Renal pelvis (tissue), 4 donors: Measurements from ENCODE around the gene COL4A6. TPM values are rescaled to one million over a fixed set of nuclear protein-coding genes. Genes with fewer than 3 reads are reported as not detected.
A peak's percentile ranks its signal among the peaks of the same experiment; 100 is the strongest.

ENCODE experiments used
- DNase-seq: peaks from one replicate; pipeline ENCODE4 v3.0.0-alpha.2; 2013
- polyA plus RNA-seq, 3 donors: library from polyadenylated mRNA; unstranded; fragments of 120-200 nt; gene quantifications; one replicate each; pipeline ENCODE4 v1.2.1, GENCODE V29; 2013; ENCODE audit not compliant: insufficient read length in 3 of 3

The COL4A6 gene
- polyA plus RNA-seq, 3 donors: 13.6 to 18.6 (median 15.5) TPM

DNA sequence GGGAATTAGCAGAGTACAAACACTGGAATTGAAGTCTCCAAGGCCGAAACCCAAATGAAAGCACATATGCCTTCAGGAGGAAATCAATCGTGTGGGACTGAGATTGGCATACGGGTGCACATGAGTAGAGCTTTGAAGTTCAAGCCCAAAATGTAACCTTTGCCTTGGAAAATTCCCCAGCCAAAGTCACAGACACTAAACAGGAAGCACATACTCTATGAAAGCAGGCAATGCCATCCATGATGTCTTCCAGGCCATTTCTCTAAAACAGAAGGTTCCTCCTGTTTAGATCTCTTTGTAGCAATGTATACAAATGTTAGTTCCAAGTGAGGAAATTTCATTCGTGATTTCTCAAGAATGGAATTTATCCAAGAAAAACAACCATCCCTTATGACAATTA is 162.5 kb downstream of the COL4A6 start:
- DNase-seq: no peak

DNA sequence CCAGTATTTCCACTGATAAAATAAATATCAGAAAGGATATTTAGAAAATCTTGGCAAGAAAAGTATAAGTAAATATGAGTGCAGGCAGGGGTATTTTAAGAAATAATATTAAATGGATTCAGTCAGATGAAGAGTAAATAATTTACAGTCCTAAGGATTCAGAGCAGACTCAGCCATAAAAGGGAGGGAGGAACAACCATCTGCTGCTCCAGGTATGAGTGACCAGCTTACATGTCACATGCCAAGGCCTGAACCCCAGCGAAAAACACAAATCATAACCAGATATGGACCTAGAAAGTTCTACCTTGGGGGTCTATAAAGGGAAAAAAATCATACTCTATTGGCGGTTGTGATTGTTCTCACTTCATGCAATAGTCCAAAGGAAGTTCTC is 166.8 kb downstream of the COL4A6 start:
- no peak for DNase-seq

DNA sequence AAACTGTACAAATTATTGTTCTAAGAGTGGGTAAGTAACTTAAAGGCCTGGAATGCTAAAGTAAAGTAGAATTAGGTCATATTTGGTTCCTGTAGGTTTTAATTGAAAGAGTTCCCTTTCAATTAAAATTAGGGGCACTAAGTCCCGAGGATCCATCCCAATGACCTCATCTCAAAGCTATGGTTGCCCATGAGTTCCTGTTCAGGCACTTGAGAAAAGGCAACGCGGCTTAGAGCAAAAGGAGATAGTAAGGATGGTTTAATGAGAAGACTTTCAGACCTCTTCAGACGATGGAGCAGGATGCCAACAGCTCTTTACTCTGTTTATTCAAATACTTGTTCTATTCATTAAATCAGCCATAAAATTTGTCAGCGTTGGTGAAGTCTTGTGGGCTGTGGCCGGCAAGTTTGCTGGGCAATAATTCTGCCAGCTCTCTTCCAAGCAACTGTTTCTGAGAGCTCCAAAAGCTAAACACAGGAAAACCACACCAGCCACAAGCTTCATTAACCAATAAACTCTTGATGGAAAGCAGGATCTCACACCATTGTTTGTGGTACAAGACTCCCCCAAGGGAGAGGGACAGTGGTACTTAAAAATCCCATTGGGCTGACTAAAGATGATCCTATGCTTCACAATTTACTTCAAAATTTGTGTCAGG is 167.4 kb downstream of the COL4A6 start:
- DNase-seq: no peak

DNA sequence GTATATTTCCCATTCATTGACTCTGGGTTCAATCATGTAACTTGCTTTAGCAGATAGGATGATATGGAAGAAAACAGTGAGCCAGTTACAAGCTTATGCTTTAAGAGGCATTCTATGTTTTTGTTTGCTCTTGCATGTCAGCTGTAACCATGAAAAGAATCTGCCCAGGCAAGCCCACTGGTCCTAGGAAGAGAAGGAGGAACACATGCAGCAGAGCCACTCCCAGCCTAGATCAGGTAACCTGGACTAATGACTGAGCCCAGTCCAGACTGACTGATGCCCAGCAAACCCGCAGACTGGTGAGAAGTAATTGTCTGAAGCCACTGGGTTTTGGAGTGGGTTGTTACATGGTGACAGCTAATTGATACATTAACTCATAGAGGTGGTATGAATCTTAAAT is 167.9 kb downstream of the COL4A6 start:
- no peak for DNase-seq

DNA sequence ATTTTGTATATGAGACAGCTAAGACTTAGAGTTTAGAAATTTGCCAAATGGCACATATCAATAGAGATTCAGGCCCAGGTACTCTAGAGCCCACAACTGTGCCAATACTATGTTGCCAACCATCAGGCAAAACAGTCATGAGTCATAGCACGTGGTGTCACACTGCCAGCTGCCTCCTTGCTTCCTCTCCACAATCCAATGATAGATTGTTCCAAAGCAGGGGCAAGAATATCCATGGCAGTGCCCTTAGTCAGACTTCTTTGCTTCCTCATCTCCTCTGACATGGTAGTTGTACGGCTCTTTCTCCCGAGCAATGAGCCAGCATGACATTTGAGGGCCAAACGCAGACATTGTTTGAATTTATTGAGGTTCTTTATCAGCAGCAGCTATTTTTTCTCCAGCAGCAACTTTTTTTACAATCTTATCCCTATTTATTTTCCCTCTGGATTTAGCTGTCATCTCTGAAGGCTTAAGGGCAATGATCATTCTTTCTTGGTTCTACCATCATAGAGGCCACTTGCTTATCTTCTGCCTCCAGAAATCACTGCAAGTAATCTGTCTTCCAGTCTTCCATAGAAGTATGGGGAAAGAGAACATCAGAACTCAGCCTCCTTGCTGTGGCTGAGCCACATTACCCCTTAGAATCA is 169.7 kb downstream of the COL4A6 start:
- DNase-seq: no peak

DNA sequence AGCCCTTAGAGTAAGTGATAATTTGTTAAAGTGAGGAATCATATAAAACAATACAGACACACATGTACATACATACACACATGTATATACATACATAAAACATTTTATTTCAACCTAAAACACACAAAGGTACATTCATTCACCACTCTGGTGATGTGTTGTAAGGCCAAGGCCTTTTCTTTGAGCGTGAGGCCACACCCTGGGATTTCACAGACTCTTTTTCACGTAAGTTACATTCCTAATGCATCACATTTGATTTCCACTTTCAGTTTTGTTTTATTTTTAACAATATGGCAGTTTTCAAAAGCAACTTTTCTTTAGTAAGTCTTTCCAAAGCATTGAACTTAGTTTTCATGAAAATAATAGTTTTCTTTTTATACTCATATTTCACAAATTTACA is 170.7 kb downstream of the COL4A6 start:
- DNase-seq: no peak

DNA sequence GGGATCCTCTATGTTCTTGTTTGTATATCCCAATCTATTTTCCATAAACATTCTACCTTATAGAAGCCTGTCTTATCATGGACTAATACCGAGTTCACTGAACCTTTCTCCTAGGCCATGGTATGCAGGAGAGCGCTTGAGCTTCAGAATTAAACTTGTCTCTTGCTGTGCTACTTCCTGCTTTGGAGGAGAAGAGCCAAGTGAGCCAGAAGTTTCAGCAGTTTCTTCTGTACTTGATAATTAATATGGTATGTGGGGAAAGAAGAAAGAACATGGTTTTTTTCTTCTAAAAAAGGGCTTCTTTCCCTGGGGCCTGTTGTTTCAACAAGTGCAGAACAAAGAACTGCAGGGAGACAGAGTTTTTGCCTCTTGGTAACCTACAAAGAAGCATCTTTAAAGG is 173.8 kb downstream of the COL4A6 start:
- DNase-seq: no peak

DNA sequence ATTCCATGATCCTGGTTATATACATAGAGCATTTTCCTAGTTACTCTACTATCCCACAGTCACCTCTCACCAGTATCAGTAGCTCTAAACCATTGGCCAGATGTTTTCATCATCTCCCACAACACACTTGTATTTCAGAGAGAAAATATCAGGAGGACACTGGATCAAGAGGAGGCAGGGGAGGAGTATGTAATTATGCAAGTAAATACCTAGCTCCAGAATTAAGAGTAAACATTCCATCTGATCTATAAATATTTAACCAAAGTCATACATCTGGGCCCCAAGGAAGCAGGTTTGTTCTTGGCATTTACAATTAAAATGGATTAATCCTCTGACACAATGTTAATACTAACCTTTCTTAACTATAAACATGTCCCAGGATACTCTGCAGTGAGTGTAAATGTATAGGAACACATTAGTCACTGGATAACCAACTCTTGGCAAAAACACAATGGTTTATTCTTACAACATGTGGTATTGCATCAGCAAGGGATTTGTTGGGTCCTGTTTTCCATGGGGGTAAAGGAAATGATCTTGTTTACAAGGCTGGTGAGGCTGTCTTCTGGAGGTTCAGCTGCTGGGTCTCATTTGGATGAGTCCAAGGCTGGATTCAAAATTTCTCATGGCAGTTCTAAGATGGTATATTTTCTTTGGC is 176.5 kb downstream of the COL4A6 start:
- DNase-seq: no peak

DNA sequence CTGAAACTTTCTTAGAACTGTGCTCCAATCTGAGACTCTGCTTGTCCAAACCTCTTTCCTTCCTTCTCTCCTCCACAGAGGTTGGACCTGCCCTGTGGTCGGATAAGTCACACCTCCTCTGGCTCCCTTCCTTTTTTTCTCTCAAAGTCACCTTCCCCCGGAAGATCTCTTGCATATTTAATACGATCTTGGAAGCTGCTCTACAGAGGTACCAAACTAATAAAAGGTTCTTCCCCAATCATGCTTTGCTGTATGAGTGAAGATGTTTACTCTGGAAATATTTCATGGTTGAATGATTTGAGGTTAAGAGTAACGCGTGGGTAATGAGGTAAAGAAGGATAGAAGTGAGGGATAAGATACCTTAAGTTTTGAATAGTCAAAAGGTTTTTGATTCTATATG is 180.7 kb downstream of the COL4A6 start:
- DNase-seq: no peak

DNA sequence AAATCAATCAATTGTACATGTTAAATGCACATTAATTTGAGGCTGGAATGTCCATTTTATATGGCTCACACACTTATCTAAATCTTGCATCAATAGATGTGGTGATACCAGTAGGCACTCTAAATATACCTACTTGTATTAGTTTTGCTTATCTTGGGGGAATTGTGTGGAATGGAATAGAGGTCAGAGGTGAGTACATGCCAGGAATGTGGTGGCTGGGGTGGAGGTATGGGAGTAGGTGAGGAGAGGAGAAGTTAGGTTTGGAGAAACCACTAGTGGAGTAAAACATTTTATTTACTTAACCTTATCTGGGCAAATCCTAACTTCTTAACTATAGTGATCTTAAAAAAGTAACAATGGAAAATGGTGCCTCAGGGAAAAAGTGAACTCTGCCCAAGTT is 183.6 kb downstream of the COL4A6 start:
- no peak for DNase-seq

DNA sequence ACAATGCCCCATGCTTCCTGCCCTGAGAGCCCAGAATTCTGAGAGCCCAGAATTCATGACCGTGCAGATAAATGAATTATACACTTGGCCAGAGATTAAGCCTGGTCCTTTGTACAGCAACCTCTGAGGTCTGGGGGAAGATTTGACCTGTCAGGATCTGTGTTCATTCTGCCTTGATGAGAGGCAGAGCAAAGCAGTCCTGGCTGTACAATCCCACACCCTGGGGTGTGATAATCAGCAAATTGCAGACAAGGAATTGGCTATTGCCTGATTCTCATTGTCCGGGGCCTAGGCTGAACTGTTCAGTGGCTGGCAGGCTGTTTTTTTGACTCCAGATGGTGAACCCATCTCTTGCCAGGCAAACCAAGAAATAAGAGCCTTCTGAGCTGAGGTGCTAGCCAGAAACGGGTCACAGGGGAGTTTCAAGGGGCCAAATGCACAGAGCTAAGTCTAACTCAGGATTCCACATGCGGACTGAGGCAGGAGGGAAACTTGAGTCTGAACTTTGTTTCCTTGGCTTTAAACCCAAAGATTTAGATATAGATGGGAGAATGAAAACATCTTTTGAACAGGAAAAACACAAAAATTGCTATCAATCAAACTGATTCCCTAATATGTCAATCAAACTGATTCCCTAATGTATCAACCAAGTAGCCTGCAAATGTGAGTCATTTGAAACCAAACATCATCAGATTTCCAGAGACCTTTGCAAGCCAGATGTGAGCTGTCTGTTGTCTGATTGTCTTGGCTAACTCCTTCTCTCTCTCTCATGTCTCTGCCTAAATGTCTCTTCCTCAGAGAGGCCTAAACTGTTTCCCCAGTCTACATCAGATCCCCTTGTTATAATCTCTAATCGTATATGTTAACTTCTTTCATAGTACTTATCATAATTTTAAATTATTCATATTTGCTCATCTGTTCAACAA is 187.3 kb downstream of the COL4A6 start:
- no peak for DNase-seq

DNA sequence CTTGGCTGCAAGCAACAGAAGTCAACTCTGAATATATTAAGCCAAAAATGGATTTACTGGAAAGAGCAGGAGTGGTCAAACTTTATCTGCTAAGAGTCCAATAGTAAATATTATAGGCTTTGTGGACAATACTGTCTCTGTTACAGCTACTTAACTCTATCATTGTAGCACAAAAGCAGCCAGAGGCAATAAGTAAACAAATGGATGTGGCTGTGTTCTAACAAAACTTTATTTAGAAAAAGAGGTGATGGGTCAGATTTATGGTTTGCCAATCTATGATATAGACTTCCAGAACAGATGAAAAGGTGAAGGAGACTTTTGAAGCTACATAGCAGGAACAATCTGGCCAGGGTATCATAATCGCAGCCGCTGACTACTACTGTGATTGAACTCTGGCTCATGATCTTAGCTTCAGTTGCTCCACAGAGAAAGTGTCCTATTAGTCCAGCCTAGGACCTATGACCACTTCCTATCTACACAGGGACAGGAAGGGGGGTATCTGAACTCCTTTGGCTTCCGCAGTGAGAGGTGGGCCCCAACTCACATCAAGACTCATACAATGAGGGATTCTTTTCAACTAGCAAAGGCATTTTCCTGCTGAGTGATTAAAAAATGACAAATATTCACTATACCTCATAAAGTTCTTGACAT is 191.8 kb downstream of the COL4A6 start:
- DNase-seq: no peak

DNA sequence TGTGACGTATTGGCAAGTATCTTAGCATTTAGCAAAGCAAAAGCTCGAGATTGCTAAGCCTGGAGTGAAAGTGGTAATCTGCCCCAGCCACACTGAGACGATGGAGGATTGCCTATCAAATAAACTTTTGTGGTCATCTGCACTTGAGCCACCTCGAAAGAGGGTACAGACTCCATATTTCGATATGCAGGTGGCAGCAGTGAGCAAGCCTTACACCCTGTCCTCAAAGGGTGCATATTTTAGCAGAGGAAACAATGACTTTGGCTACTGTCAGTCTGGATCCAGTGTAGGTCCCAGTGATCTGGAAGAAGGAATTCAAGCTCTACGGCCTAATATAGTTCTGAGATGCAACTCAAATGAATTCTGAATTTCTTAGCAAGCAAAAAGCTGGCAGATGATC is 192.8 kb downstream of the COL4A6 start:
- no peak for DNase-seq

DNA sequence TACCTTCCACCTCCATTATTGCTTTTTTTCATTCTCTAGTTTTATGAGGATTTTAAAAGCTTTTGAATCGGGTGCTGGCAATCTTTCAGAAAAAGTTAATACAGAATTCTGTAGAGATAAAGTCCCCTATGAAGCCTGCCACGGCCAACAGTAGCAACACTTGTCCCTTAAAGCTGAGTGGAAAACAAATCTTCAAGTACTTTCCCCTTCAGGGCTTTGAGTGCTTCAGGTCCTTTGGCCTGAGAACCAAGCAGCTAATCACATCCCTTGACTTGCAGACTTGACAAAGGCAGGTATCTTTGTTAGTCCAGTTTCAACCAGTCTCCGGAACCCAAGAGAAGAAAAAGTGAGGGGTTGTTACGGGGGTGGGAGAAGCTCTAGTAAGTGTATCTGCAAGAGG is 202.2 kb downstream of the COL4A6 start:
- no peak for DNase-seq

DNA sequence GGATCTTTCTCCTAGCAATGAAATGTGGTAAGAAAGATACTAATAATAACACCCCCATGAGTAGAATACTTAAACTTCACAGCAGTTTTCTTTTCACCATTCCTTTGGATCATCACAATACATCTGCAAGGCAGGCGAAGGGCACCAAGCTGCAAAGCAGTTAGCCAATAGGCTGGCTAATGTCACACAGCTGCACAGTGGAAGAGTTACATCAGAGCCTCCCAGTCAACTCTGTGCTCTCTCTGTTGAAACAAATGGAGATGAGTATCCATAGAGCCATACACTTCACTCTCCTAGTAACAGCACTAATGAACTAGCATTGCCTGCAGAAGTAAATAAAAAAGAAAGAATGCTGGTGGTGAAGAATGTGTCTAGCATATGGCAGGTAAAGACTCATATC is 207.6 kb downstream of the COL4A6 start:
- no peak for DNase-seq

DNA sequence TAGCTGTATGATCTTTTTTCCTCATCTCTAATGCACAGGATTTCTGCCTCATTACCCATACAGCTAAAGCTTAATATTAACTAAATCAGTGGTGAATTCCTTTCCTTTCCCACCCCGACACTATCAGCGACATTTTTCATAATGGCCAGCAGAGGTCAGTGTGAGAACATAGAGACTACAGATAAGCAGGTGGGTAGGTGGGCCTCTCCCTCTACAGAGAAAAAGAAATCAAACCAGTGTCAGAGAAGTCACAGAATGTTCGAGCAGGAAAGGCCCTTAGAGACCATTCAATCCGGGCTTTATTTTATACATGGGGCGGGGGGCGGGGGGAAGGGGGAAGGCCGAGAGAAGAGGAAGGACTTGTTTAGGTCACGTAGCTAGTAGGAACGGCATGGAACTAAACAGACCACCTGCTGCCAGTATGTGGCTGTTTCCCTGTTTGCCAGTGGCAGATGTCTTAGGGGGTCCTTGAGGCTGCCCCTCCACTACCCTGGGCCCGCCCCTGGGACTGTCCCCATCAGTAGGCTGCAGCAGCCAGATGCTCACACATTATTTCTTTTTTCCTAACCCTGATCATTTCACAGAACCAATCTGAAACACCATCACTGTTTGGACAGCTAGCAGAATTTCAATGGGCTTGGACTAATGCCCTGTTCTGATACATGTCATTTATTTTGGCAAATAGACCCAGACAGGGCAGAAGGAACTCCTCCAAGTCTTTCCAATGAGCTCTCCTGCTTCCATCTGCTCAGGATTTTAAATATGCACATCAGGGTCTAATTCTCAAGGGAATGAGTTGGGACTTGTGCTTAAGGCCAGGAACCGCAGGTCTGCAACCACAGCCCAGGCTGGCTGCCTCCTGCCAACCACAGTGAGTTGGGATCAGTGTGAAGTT is 213.2 kb downstream of the COL4A6 start:
- DNase-seq: peak; percentile 72

DNA sequence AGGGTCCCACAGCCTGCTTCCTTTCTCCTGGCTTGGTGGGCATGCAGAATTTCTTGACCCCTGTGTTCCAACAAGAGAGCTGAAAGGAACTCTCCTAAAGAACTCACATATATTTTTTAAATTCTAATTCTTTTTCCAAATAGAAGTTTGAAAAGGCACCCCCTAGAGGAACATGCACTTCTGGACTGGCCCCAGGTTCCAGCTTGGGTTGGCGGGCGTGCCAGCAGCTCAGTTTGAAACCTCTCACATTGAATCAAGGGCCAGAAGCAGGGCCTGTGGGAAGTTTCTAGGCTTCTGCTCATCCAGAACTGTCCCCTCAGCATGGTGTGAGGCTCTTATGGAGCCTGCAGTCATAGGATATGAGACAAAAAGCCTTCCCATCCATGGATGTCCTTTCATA is 214.0 kb downstream of the COL4A6 start:
- no peak for DNase-seq

DNA sequence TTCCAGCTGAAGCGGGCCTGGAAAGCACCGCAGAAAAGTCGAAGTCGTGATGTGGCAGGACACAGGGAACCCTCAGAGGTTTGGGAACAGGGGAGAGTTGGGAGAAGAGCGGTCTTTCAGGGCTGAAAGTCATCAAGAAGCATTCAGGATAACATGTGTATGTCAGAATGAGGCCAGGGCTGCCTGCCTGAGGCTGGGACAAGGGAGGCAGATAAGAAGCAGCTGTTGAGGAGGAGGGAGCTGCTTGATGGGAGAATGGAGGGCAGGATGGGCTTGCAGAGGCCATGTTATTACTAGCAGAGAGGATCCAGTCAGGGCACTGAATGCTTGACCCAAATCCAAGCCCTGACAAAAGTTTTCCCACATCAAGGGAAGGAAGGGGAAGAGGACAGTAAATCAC is 214.6 kb downstream of the COL4A6 start:
- peak; percentile 34 for DNase-seq

DNA sequence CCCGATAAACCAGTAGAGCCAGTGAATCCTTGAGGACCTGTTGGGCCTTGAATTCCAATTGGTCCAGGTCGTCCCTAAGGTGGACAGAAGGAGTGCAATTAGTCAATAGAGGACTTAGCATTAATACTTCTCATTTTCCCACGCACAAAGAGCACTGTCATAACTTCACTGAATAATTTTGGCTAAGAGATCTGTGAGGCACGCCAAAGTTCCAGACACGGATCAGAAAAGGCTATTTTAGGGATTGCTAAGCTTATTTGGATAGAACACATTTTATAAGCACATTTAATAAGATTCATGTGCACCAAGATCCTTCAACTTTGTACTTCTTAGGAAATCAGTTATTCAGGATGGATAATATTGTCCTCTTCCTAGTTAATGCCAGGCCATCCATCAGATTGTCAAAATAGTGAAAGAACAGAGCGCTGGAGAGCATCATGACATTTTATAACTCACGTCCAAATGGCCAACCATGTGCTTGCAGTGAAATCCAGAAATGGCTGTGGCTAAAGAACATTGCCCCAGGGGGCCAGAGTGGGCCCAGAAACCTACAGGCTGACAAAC is 216.8 kb downstream of the COL4A6 start:
- no peak for DNase-seq

DNA sequence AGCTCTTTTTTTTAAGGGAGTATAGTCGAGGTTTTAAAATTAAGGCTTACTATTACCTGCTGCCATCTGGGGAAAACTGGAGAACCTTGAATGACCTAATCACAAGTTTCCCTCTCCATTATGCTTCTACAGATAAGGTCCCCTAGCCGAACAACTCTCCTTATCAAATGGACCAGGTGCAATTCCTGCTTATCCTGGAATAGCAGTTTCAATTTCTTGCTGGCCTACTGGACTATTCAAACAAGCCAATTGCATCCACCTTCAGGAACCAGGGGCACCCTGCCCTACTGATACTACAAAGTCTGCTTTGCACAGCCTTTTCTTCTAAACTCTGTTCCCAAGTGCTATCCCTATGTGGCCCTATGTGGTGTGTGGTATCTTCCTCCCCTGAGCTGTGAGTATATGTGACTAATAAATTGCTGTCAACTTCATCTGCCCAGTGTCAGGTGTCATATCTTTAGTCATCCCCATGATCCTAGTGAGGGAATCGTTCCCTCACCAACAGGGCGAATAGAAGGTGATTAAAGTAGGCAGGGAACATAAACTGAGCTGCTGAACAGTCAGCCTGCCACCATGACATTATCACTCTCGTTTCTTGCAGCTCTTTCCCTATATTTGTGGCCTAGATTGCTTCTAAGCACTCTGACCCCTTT is 218.1 kb downstream of the COL4A6 start:
- no peak for DNase-seq
